Choroid plexus epithelial cell (primary cell): ENCODE results near the gene KIT.

Experiments
- DNase-seq: peaks from one replicate; pipeline ENCODE4 v3.0.0-alpha.2; 2010; ENCODE audit warnings: low read depth
- H3K4me3 ChIP-seq: 2 replicates; pipeline ENCODE4 v1.5.1; 2011; ENCODE audit warnings: low read depth, mild to moderate bottlenecking, control low read depth, low read length, moderate library complexity
- CTCF ChIP-seq: conservative IDR thresholded peaks from 2 replicates; pipeline ENCODE4 v1.5.1; 2011; ENCODE audit warnings: low read depth, mild to moderate bottlenecking, control low read depth, inconsistent platforms, low read length, moderate library complexity

Gene KIT

GRCh38 chr4:54661169-54661568 lies 3.4 kb downstream of the KIT start:
- no peak overlapping the region for H3K4me3 ChIP-seq
- peak; percentile 49 for DNase-seq
- no peak for TF ChIP-seq CTCF

GRCh38 chr4:54661686-54662085 lies 3.9 kb downstream of the KIT start:
- DNase-seq = peak; percentile 85
- no peak overlapping the region for H3K4me3 ChIP-seq
- no peak for TF ChIP-seq CTCF

- TF ChIP-seq CTCF = no peak
These were observed 4.4 kb downstream of the KIT start for GRCh38 chr4:54662123-54662522.

GRCh38 chr4:54662901-54663585 lies 5.3 kb downstream of the KIT start:
- no peak for TF ChIP-seq CTCF
- DNase-seq = peak; percentile 2
- H3K4me3 ChIP-seq = no peak overlapping the region

More at GRCh38 chr4:54662123-54662522, 4.4 kb downstream of the KIT start:
- H3K4me3 ChIP-seq = no peak overlapping the region
- DNase-seq = no peak

- TF ChIP-seq CTCF = no peak
- DNase-seq = no peak
- H3K4me3 ChIP-seq = no peak overlapping the region
These were observed 6.6 kb downstream of the KIT start for GRCh38 chr4:54664400-54664799.

- no peak for DNase-seq
- no peak overlapping the region for H3K4me3 ChIP-seq
- no peak for TF ChIP-seq CTCF
These were observed 10.4 kb downstream of the KIT start for GRCh38 chr4:54668014-54668611.

GRCh38 chr4:54669831-54670230 lies 12.1 kb downstream of the KIT start:
- no peak overlapping the region for H3K4me3 ChIP-seq
- no peak for TF ChIP-seq CTCF
- no peak for DNase-seq
